HEK293 (cell line): Measurements from ENCODE around the gene MCAM.

Experiments used
- CTCF ChIA-PET: fragments of 350-600 bp; formaldehyde crosslinking; extraction: SDS; loops from one replicate; lab custom pipeline; 2021; ENCODE audit warnings: antibody characterized with exemption; lab: Yijun Ruan, JAX
- POLR2A ChIA-PET: fragments of 300-600 bp; formaldehyde crosslinking; extraction: SDS; loops from one replicate; lab custom pipeline; 2020; ENCODE audit warnings: antibody characterized with exemption, inconsistent platforms; lab: Yijun Ruan, JAX
- H3K27ac ChIP-seq: fragments of 200-500 bp; sonication (Bioruptor generic); 2 replicates; pipeline ENCODE4 v1.5.1; 2014; ENCODE audit warnings: low read depth, low read length, control low read depth, inconsistent platforms; ENCODE audit errors: extremely low read depth
- H3K36me3 ChIP-seq, 2 experiments: fragments of 200-500 bp in 1 of 2; sonication (Bioruptor generic) in 1 of 2; 1 replicate in 1 of 2; 2 replicates in 1 of 2; pipeline ENCODE4 v1.5.1; 2014 to 2017; ENCODE audit warnings: inconsistent platforms in 2 of 2, low read length in 2 of 2; ENCODE audit not compliant: control insufficient read depth in 2 of 2, insufficient read depth in 1 of 2
- H3K4me1 ChIP-seq: fragments of 200-500 bp; sonication (Bioruptor generic); 2 replicates; pipeline ENCODE4 v1.5.1; 2014; ENCODE audit warnings: mild to moderate bottlenecking, low read length, inconsistent platforms; ENCODE audit not compliant: control insufficient read depth, insufficient read depth
- H3K4me3 ChIP-seq: 2 replicates; pipeline ENCODE4 v1.5.1; 2011; ENCODE audit warnings: low read depth, mild to moderate bottlenecking, control low read depth, low read length, moderate library complexity
- H3K9me3 ChIP-seq: fragments of 200-500 bp; sonication (Bioruptor generic); 2 replicates; pipeline ENCODE4 v1.5.1; 2014; ENCODE audit warnings: low read depth, low read length, inconsistent platforms; ENCODE audit not compliant: control insufficient read depth, insufficient read depth
- FEZF1 ChIP-seq: fragments of 450-650 bp; formaldehyde crosslinking; IDR thresholded peaks from 2 replicates; pipeline ENCODE4 v1.5.1; 2016; ENCODE audit warnings: missing biosample characterization, missing genetic modification characterization
- HOXC10 ChIP-seq: sonication (generic); formaldehyde crosslinking; IDR thresholded peaks from 2 replicates; pipeline ENCODE4 v1.8.1; 2023; ENCODE audit warnings: mild to moderate bottlenecking, missing genetic modification reagents
- IKZF3 ChIP-seq: fragments of 450-650 bp; IDR thresholded peaks from 2 replicates; pipeline ENCODE4 v1.5.0; 2018; ENCODE audit warnings: missing biosample characterization, mild to moderate bottlenecking, missing genetic modification characterization, moderate library complexity
- OVOL3 ChIP-seq: fragments of 450-650 bp; formaldehyde crosslinking; IDR thresholded peaks from 2 replicates; pipeline ENCODE4 v1.5.1; 2016; ENCODE audit warnings: missing biosample characterization, missing genetic modification characterization
- SCRT1 ChIP-seq: fragments of 450-650 bp; formaldehyde crosslinking; IDR thresholded peaks from 2 replicates; pipeline ENCODE4 v1.5.1; 2016; ENCODE audit warnings: missing biosample characterization, missing genetic modification characterization, borderline replicate concordance
- SCRT2 ChIP-seq: fragments of 450-650 bp; formaldehyde crosslinking; IDR thresholded peaks from 2 replicates; pipeline ENCODE4 v1.5.1; 2016; ENCODE audit warnings: missing biosample characterization, missing genetic modification characterization
- ZNF138 ChIP-seq: fragments of 450-650 bp; formaldehyde crosslinking; IDR thresholded peaks from 2 replicates; pipeline ENCODE4 v1.5.1; 2016; ENCODE audit warnings: missing biosample characterization, missing genetic modification characterization, borderline replicate concordance
- ZNF169 ChIP-seq: fragments of 450-650 bp; formaldehyde crosslinking; IDR thresholded peaks from 2 replicates; pipeline ENCODE4 v1.5.1; 2016; ENCODE audit warnings: missing biosample characterization, missing genetic modification characterization
- ZNF174 ChIP-seq: fragments of 450-650 bp; formaldehyde crosslinking; IDR thresholded peaks from 2 replicates; pipeline ENCODE4 v1.5.0; 2017; ENCODE audit warnings: missing biosample characterization, mild to moderate bottlenecking, missing genetic modification characterization
- ZNF19 ChIP-seq: fragments of 450-650 bp; formaldehyde crosslinking; IDR thresholded peaks from 2 replicates; pipeline ENCODE4; 2016; ENCODE audit warnings: missing biosample characterization, missing genetic modification characterization, low read depth
- ZNF266 ChIP-seq: fragments of 450-650 bp; formaldehyde crosslinking; IDR thresholded peaks from 2 replicates; pipeline ENCODE4 v1.5.1; 2016; ENCODE audit warnings: missing biosample characterization, missing genetic modification characterization, low read depth
- ZNF311 ChIP-seq: fragments of 450-650 bp; formaldehyde crosslinking; IDR thresholded peaks from 2 replicates; pipeline ENCODE4 v1.5.1; 2017; ENCODE audit warnings: missing biosample characterization, missing genetic modification characterization, borderline replicate concordance
- ZNF335 ChIP-seq: fragments of 450-650 bp; formaldehyde crosslinking; conservative IDR thresholded peaks from 2 replicates; pipeline ENCODE4 v1.5.1; 2016; ENCODE audit warnings: missing biosample characterization, missing genetic modification characterization
- ZNF341 ChIP-seq: fragments of 450-650 bp; formaldehyde crosslinking; IDR thresholded peaks from 2 replicates; pipeline ENCODE4; 2016; ENCODE audit warnings: low read depth, missing biosample characterization, missing genetic modification characterization
- ZNF350 ChIP-seq: fragments of 450-650 bp; formaldehyde crosslinking; IDR thresholded peaks from 2 replicates; pipeline ENCODE4 v1.5.0; 2017; ENCODE audit warnings: missing biosample characterization, mild to moderate bottlenecking, missing genetic modification characterization
- ZNF423 ChIP-seq: fragments of 450-650 bp; formaldehyde crosslinking; IDR thresholded peaks from 2 replicates; pipeline ENCODE4 v1.5.1; 2016; ENCODE audit warnings: missing biosample characterization, missing genetic modification characterization
- ZNF473 ChIP-seq: fragments of 450-650 bp; formaldehyde crosslinking; IDR thresholded peaks from 2 replicates; pipeline ENCODE4 v1.5.1; 2017; ENCODE audit warnings: missing biosample characterization, missing genetic modification characterization
- ZNF571 ChIP-seq: fragments of 450-650 bp; formaldehyde crosslinking; IDR thresholded peaks from 2 replicates; pipeline ENCODE4 v1.5.0; 2017; ENCODE audit warnings: missing biosample characterization, missing genetic modification characterization
- ZNF624 ChIP-seq: fragments of 450-650 bp; formaldehyde crosslinking; IDR thresholded peaks from 2 replicates; pipeline ENCODE4 v1.5.1; 2017; ENCODE audit warnings: missing biosample characterization, missing genetic modification characterization
- ZNF658 ChIP-seq: fragments of 450-650 bp; formaldehyde crosslinking; IDR thresholded peaks from 2 replicates; pipeline ENCODE4; 2016; ENCODE audit warnings: missing biosample characterization, missing genetic modification characterization
- ZNF776 ChIP-seq: fragments of 450-650 bp; formaldehyde crosslinking; IDR thresholded peaks from 2 replicates; pipeline ENCODE4 v1.5.0; 2017; ENCODE audit warnings: missing biosample characterization, missing genetic modification characterization, borderline replicate concordance
- ZNF792 ChIP-seq: fragments of 450-650 bp; formaldehyde crosslinking; IDR thresholded peaks from 2 replicates; pipeline ENCODE4 v1.5.1; 2016; ENCODE audit warnings: missing biosample characterization, missing genetic modification characterization
- TF ChIP-seq, protein P1 (sequence below): fragments of 450-650 bp; formaldehyde crosslinking; IDR thresholded peaks from 2 replicates; pipeline ENCODE4 v1.5.0; 2017; ENCODE audit warnings: missing biosample characterization, missing genetic modification characterization, borderline replicate concordance
- TF ChIP-seq, protein P2 (sequence below): fragments of 450-650 bp; formaldehyde crosslinking; IDR thresholded peaks from 2 replicates; pipeline ENCODE4 v1.5.1; 2017; ENCODE audit warnings: missing biosample characterization, missing genetic modification characterization
- TF ChIP-seq, protein P3 (sequence below): fragments of 450-650 bp; formaldehyde crosslinking; IDR thresholded peaks from 2 replicates; pipeline ENCODE4 v1.5.1; 2016; ENCODE audit warnings: missing biosample characterization, missing genetic modification characterization
- TF ChIP-seq, protein P4 (sequence below): fragments of 450-650 bp; formaldehyde crosslinking; IDR thresholded peaks from 2 replicates; pipeline ENCODE4 v1.5.1; 2016; ENCODE audit warnings: missing biosample characterization, missing genetic modification characterization

Gene MCAM

DNA sequence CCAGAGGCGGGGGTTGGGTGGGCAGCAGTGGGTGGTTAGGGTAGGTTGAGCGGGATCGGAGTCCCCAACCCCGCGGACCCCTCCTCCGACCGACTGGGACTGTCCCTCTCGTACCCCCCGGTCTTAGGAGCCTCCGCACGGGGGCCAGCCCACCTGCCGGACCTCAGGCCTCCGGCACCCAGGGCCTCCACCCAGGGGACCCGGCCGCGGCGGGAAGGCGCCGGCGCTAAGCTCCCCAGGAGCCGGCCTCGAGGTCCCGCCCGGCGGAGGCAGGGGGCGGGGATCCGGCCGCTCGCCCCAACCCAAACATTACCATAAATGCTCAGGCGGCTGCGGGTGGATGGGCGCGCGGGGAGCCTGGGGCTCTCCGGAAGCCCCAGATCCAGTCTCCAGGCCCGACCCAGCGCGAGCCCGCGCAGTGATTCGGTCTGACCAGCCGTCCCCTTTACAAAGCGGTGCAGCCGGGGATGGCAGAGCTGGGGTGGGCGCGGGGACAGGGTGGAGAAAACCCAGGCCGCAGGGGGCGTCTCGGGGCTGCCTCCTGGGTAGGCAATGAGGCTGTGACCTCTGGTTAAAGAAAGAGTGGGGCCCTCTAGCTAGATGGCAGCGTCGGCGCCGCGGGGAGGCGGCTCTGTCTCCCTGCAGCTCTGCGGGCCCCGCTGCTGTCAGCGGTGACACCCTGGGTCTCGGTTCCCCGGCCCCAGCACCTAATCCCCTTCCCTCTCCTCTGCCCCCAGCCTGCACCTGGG, 4.0 kb upstream of the MCAM start (continued):
- TF ChIP-seq ZNF571 (no peak), ZNF473 (tag by site-specific recombination) (no peak), ZNF335 (peak; percentile 55), ZNF423 (tag by site-specific recombination) (peak; percentile 65), ZNF658 (no peak), OVOL3 (tag by site-specific recombination) (no peak), ZNF776 (tag by site-specific recombination) (no peak), HOXC10 (no peak), ZNF266 (tag by site-specific recombination) (no peak), ZNF792 (tag by site-specific recombination) (no peak), ZNF174 (tag by site-specific recombination) (no peak), SCRT2 (tag by site-specific recombination) (no peak), ZNF311 (tag by site-specific recombination) (no peak), ZNF19 (tag by site-specific recombination) (no peak), SCRT1 (no peak), ZNF624 (tag by site-specific recombination) (no peak), ZNF350 (tag by site-specific recombination) (no peak)
- TF ChIP-seq, protein P1, sequence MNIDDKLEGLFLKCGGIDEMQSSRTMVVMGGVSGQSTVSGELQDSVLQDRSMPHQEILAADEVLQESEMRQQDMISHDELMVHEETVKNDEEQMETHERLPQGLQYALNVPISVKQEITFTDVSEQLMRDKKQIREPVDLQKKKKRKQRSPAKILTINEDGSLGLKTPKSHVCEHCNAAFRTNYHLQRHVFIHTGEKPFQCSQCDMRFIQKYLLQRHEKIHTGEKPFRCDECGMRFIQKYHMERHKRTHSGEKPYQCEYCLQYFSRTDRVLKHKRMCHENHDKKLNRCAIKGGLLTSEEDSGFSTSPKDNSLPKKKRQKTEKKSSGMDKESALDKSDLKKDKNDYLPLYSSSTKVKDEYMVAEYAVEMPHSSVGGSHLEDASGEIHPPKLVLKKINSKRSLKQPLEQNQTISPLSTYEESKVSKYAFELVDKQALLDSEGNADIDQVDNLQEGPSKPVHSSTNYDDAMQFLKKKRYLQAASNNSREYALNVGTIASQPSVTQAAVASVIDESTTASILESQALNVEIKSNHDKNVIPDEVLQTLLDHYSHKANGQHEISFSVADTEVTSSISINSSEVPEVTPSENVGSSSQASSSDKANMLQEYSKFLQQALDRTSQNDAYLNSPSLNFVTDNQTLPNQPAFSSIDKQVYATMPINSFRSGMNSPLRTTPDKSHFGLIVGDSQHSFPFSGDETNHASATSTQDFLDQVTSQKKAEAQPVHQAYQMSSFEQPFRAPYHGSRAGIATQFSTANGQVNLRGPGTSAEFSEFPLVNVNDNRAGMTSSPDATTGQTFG (tag by site-specific recombination) = no peak
- TF ChIP-seq, protein P2, sequence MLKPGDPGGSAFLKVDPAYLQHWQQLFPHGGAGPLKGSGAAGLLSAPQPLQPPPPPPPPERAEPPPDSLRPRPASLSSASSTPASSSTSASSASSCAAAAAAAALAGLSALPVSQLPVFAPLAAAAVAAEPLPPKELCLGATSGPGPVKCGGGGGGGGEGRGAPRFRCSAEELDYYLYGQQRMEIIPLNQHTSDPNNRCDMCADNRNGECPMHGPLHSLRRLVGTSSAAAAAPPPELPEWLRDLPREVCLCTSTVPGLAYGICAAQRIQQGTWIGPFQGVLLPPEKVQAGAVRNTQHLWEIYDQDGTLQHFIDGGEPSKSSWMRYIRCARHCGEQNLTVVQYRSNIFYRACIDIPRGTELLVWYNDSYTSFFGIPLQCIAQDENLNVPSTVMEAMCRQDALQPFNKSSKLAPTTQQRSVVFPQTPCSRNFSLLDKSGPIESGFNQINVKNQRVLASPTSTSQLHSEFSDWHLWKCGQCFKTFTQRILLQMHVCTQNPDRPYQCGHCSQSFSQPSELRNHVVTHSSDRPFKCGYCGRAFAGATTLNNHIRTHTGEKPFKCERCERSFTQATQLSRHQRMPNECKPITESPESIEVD (tag by site-specific recombination) = no peak

DNA sequence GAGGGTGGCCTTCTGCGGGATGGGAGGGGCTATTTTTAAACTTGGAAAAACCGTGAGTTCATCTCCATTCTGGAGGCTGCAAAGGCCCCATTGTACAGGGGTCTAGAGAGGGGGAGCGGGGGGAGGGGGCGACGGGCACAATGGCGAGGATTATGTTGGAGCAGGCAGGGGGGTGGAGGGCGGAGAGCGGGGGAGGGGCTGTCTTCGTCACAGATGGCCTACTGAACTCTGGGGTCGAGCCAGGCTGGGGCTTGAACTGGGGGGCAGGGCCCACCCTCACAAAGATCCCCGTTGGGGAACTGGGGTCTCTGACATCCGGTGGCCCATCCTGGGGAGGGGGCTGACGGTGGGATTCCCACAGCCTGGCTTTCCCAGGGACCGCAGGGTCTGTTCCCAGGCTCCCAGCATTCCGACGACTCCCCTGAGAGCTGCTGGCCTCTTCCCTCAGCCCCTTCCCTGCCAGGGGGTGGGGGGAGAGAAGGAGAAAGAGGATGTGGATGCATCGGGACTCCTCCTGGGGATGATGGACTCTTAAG, 3.4 kb upstream of the MCAM start:
- H3K4me1 ChIP-seq = no peaks in the 10 kb centered on the region; the same call in 1 of the 2 replicates
- TF ChIP-seq, protein P3, sequence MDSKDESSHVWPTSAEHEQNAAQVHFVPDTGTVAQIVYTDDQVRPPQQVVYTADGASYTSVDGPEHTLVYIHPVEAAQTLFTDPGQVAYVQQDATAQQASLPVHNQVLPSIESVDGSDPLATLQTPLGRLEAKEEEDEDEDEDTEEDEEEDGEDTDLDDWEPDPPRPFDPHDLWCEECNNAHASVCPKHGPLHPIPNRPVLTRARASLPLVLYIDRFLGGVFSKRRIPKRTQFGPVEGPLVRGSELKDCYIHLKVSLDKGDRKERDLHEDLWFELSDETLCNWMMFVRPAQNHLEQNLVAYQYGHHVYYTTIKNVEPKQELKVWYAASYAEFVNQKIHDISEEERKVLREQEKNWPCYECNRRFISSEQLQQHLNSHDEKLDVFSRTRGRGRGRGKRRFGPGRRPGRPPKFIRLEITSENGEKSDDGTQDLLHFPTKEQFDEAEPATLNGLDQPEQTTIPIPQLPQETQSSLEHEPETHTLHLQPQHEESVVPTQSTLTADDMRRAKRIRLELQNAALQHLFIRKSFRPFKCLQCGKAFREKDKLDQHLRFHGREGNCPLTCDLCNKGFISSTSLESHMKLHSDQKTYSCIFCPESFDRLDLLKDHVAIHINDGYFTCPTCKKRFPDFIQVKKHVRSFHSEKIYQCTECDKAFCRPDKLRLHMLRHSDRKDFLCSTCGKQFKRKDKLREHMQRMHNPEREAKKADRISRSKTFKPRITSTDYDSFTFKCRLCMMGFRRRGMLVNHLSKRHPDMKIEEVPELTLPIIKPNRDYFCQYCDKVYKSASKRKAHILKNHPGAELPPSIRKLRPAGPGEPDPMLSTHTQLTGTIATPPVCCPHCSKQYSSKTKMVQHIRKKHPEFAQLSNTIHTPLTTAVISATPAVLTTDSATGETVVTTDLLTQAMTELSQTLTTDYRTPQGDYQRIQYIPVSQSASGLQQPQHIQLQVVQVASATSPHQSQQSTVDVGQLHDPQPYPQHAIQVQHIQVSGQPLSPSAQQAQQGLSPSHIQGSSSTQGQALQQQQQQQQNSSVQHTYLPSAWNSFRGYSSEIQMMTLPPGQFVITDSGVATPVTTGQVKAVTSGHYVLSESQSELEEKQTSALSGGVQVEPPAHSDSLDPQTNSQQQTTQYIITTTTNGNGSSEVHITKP (tag by site-specific recombination) = peak; percentile 22; the same call in 1 of the 2 replicates
- peak; percentile 47; the same call in 1 of the 2 replicates for TF ChIP-seq IKZF3 (tag by site-specific recombination)
- TF ChIP-seq ZNF169 (tag by site-specific recombination) = no peak
- TF ChIP-seq, protein P4, sequence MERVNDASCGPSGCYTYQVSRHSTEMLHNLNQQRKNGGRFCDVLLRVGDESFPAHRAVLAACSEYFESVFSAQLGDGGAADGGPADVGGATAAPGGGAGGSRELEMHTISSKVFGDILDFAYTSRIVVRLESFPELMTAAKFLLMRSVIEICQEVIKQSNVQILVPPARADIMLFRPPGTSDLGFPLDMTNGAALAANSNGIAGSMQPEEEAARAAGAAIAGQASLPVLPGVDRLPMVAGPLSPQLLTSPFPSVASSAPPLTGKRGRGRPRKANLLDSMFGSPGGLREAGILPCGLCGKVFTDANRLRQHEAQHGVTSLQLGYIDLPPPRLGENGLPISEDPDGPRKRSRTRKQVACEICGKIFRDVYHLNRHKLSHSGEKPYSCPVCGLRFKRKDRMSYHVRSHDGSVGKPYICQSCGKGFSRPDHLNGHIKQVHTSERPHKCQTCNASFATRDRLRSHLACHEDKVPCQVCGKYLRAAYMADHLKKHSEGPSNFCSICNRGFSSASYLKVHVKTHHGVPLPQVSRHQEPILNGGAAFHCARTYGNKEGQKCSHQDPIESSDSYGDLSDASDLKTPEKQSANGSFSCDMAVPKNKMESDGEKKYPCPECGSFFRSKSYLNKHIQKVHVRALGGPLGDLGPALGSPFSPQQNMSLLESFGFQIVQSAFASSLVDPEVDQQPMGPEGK (tag by site-specific recombination) = 0 out of 2 replicates have a peak, but pooled peaks have one; percentile 3
- peak; percentile 35; the same call in 1 of the 2 replicates for TF ChIP-seq FEZF1 (tag by site-specific recombination)
- TF ChIP-seq ZNF341 (tag by site-specific recombination) = peak; percentile 55
- TF ChIP-seq ZNF138 (tag by site-specific recombination) = no peak
- H3K36me3 ChIP-seq = no peaks in the 10 kb centered on the region
- ChIA-PET CTCF (interaction anchor here (1.3 to 15.8 kb wide), 6 partner anchors 13 to 154 kb away, joined by 9 to 151 read pairs (median 20); partner anchors contain the start of genes C1QTNF5 and RNF26), POLR2A (interaction anchor here (1.3 kb wide), 1 partner anchor 12 kb away, joined by 4 read pairs; no protein-coding TSS in a partner anchor)
- no peak overlapping the region for H3K4me3 ChIP-seq
- H3K27ac ChIP-seq = peak overlapping the region; percentile 57; the same call in 1 of the 2 replicates
- H3K9me3 ChIP-seq = no peaks in the 10 kb centered on the region
